HepG2 (cell line): ENCODE data around the gene SLC25A25. TPM values are rescaled to one million over a fixed set of nuclear protein-coding genes. Genes with fewer than 3 reads are reported as not detected.
A peak's percentile ranks its signal among the peaks of the same experiment; 100 is the strongest.

Source experiments
- ATF6 ChIP-seq: sonication (generic); formaldehyde crosslinking; conservative IDR thresholded peaks from 2 replicates; pipeline ENCODE4 v1.4.0; 2020; ENCODE audit warnings: missing genetic modification reagents
- CC2D1A ChIP-seq: sonication (generic); formaldehyde crosslinking; IDR thresholded peaks from 2 replicates; pipeline ENCODE4 v1.8.1; 2023; ENCODE audit warnings: mild to moderate bottlenecking, missing genetic modification reagents
- DNMT1 ChIP-seq: sonication (generic); formaldehyde crosslinking; IDR thresholded peaks from 2 replicates; pipeline ENCODE4 v1.5.1; 2020; ENCODE audit warnings: mild to moderate bottlenecking, missing genetic modification reagents
- HHEX ChIP-seq: IDR thresholded peaks from 2 replicates; pipeline ENCODE4 v1.6.1; 2016; ENCODE audit warnings: control low read depth
- HOMEZ ChIP-seq: IDR thresholded peaks from 2 replicates; pipeline ENCODE4 v1.6.1; 2016; ENCODE audit warnings: low read depth
- MED8 ChIP-seq: sonication (generic); formaldehyde crosslinking; IDR thresholded peaks from 2 replicates; pipeline ENCODE4 v1.8.1; 2023; ENCODE audit warnings: mild to moderate bottlenecking, missing genetic modification reagents; ENCODE audit not compliant: insufficient replicate concordance
- NFRKB ChIP-seq: fragments of 450-650 bp; IDR thresholded peaks from 2 replicates; pipeline ENCODE4 v1.6.1; 2017
- NFYB ChIP-seq: sonication (generic); formaldehyde crosslinking; IDR thresholded peaks from 2 replicates; pipeline ENCODE4 v1.4.0; 2020; ENCODE audit warnings: missing genetic modification reagents
- NR1H2 ChIP-seq: sonication (generic); formaldehyde crosslinking; IDR thresholded peaks from 2 replicates; pipeline ENCODE4 v1.8.1; 2022; ENCODE audit warnings: low read depth, missing genetic modification reagents, borderline replicate concordance
- PHF5A ChIP-seq: IDR thresholded peaks from one replicate; pipeline ENCODE4 v1.6.1; 2018; ENCODE audit warnings: low read depth, missing genetic modification reagents; ENCODE audit not compliant: unreplicated experiment
- PRPF4 ChIP-seq: fragments of 200-400 bp; formaldehyde crosslinking; IDR thresholded peaks from 2 replicates; pipeline ENCODE4 v1.6.1; 2016; ENCODE audit warnings: low read length, low read depth; ENCODE audit not compliant: poor library complexity, severe bottlenecking
- SMAD3 ChIP-seq: sonication (generic); formaldehyde crosslinking; IDR thresholded peaks from 2 replicates; pipeline ENCODE4 v1.4.0; 2020; ENCODE audit warnings: missing genetic modification reagents
- SP5 ChIP-seq: IDR thresholded peaks from 2 replicates; pipeline ENCODE4 v1.6.1; 2016; ENCODE audit warnings: low read depth, borderline replicate concordance
- TOPORS ChIP-seq: sonication (generic); formaldehyde crosslinking; IDR thresholded peaks from 2 replicates; pipeline ENCODE4 v1.8.0; 2023; ENCODE audit warnings: mild to moderate bottlenecking, missing genetic modification reagents
- TP53 ChIP-seq: sonication (generic); formaldehyde crosslinking; conservative IDR thresholded peaks from 2 replicates; pipeline ENCODE4 v1.4.0; 2020; ENCODE audit warnings: missing genetic modification reagents
- ZBTB44 ChIP-seq: sonication (generic); formaldehyde crosslinking; IDR thresholded peaks from 2 replicates; pipeline ENCODE4 v1.4.0; 2020; ENCODE audit warnings: missing genetic modification reagents
- ZHX1 ChIP-seq: sonication (generic); formaldehyde crosslinking; IDR thresholded peaks from 2 replicates; pipeline ENCODE4 v1.8.1; 2022; ENCODE audit warnings: low read depth, mild to moderate bottlenecking, missing genetic modification reagents
- ZNF234 ChIP-seq: sonication (generic); formaldehyde crosslinking; conservative IDR thresholded peaks from 2 replicates; pipeline ENCODE4 v1.5.1; 2020; ENCODE audit warnings: mild to moderate bottlenecking, missing genetic modification reagents
- ZNF432 ChIP-seq: sonication (generic); formaldehyde crosslinking; IDR thresholded peaks from 2 replicates; pipeline ENCODE4 v1.5.0; 2020; ENCODE audit warnings: missing genetic modification reagents, mild to moderate bottlenecking, borderline replicate concordance
- ZNF503 ChIP-seq: sonication (generic); formaldehyde crosslinking; IDR thresholded peaks from 2 replicates; pipeline ENCODE4 v1.4.0; 2020; ENCODE audit warnings: missing genetic modification reagents
- polyA plus RNA-seq, 8 experiments: library from polyadenylated mRNA; depleted of rRNA in 3 of 8; stranded (reverse) in 7 of 8; unstranded in 1 of 8; fragments of >200 nt; fragmentation: Illumina TruSeq in 4 of 8; extraction: Trizol in 4 of 8; gene quantifications; 2 replicates each; pipeline versions ENCODE4 v1.2.1 to v1.2.3, GENCODE V29; 2011 to 2016; ENCODE audit warnings: low read depth in 4 of 8, missing spikeins in 1 of 8, mixed read lengths in 1 of 8; ENCODE audit not compliant: insufficient read depth in 1 of 8
- total RNA-seq, 5 experiments: library from RNA; depleted of rRNA; stranded (reverse); fragments of >200 nt; fragmentation: Illumina TruSeq; extraction: Trizol; gene quantifications; 2 replicates each; pipeline ENCODE4 v1.2.3, GENCODE V29; 2016; ENCODE audit warnings: low read depth in 1 of 5

SLC25A25 gene
- total and polyA plus RNA-seq, 2 of the 13 experiments (the other 11 are each of a cell fraction or from before 2014, with no cell fraction given) = 10.5 to 24.8 TPM

- TF ChIP-seq ZNF503 (CRISPR knock-in tag) = peak; percentile 96
- peak; percentile 97 for TF ChIP-seq MED8 (CRISPR knock-in tag)
- TF ChIP-seq SP5 = peak; percentile 100
- TF ChIP-seq ZHX1 (CRISPR knock-in tag) = peak; percentile 57; the same call in 1 of the 2 replicates
- TF ChIP-seq ATF6 = peak; percentile 70; the same call in 1 of the 2 replicates
- peak; percentile 34 for TF ChIP-seq NFYB
- TF ChIP-seq HOMEZ (CRISPR knock-in tag) = peak; percentile 74
- TF ChIP-seq DNMT1 = no peak
- TF ChIP-seq ZNF234 (CRISPR knock-in tag) = no peak
- TF ChIP-seq PHF5A = no peak
- no peak for TF ChIP-seq ZBTB44 (CRISPR knock-in tag)
- TF ChIP-seq HHEX (CRISPR knock-in tag) = peak; percentile 75
- TF ChIP-seq PRPF4 = no peak
- TF ChIP-seq ZNF432 (CRISPR knock-in tag) = no peak
- TF ChIP-seq NFRKB = no peak
- no peak for TF ChIP-seq SMAD3 (CRISPR knock-in tag)
- TF ChIP-seq CC2D1A = no peak
- no peak for TF ChIP-seq TOPORS (CRISPR knock-in tag)
- no peak for TF ChIP-seq TP53 (CRISPR knock-in tag)
- TF ChIP-seq NR1H2 = no peak; the same call in 1 of the 2 replicates
Observed at GRCh38 chr9:128115187-128116103, 47.4 kb downstream of the SLC25A25 start (continued).
